A549 (cell line): ENCODE data around the gene ITPRIP.

Experiments used
- CBX8 ChIP-seq: fragments of 200-600 bp; sonication (generic); IDR thresholded peaks from 2 replicates; pipeline ENCODE4 v1.6.1; 2016
- CEBPB ChIP-seq, 2 experiments: fragments of >200 bp in 1 of 2; sonication (Bioruptor Twin) in 1 of 2; formaldehyde crosslinking in 1 of 2; IDR thresholded peaks; 2 replicates each; pipeline ENCODE4 v1.6.1; 2012 to 2016
- EP300 ChIP-seq, 2 experiments: fragments of >200 bp; sonication (Bioruptor Twin); formaldehyde crosslinking; IDR thresholded peaks; 2 replicates in 1 of 2; 3 replicates in 1 of 2; pipeline ENCODE4 v1.6.1; 2016 to 2017
- HDAC2 ChIP-seq: fragments of 200-600 bp; sonication (generic); IDR thresholded peaks from 2 replicates; pipeline ENCODE4 v1.6.1; 2016
- HOXA7 ChIP-seq: fragments of 250-450 bp; sonication (Bioruptor Pico); IDR thresholded peaks from 2 replicates; pipeline ENCODE4 v1.5.0; 2020; ENCODE audit warnings: mild to moderate bottlenecking, moderate library complexity
- HOXB13 ChIP-seq: fragments of 250-450 bp; sonication (Bioruptor Pico); IDR thresholded peaks from 2 replicates; pipeline ENCODE4 v1.5.0; 2020; ENCODE audit warnings: low read depth, mild to moderate bottlenecking, moderate library complexity
- HOXB5 ChIP-seq: fragments of 250-450 bp; sonication (Bioruptor Pico); IDR thresholded peaks from 2 replicates; pipeline ENCODE4 v1.5.0; 2020; ENCODE audit warnings: mild to moderate bottlenecking, moderate library complexity
- POLR2A ChIP-seq: IDR thresholded peaks from 2 replicates; pipeline ENCODE4 v1.6.1; 2012; ENCODE audit warnings: mild to moderate bottlenecking, low read length
- POLR2AphosphoS2 ChIP-seq: conservative IDR thresholded peaks from 2 replicates; pipeline ENCODE4 v1.6.1; 2012; ENCODE audit warnings: low read length, improper control_type of control experiment, inconsistent platforms
- RAD21 ChIP-seq, 2 experiments: fragments of >200 bp in 1 of 2; sonication (Bioruptor Twin) in 1 of 2; formaldehyde crosslinking in 1 of 2; IDR thresholded peaks in 1 of 2; conservative IDR thresholded peaks in 1 of 2; 2 replicates in 1 of 2; 3 replicates in 1 of 2; pipeline ENCODE4 v1.6.1; 2012 to 2018; ENCODE audit warnings: inconsistent platforms in 1 of 2
- RFX5 ChIP-seq: fragments of 450-650 bp; IDR thresholded peaks from 2 replicates; pipeline ENCODE4 v1.7.1; 2014; ENCODE audit warnings: antibody characterized with exemption, mild to moderate bottlenecking, moderate library complexity
- ZFP36 ChIP-seq: fragments of 450-650 bp; IDR thresholded peaks from 2 replicates; pipeline ENCODE4 v1.6.1; 2014; ENCODE audit warnings: borderline replicate concordance; ENCODE audit not compliant: partially characterized antibody
- ZSCAN20 ChIP-seq: fragments of 250-450 bp; sonication (Bioruptor Pico); IDR thresholded peaks from 2 replicates; pipeline ENCODE4 v1.8.0; 2022; ENCODE audit warnings: mild to moderate bottlenecking, moderate library complexity
- TF ChIP-seq, protein P1 (sequence below): fragments of >200 bp; sonication (Bioruptor Twin); formaldehyde crosslinking; IDR thresholded peaks from 3 replicates; pipeline ENCODE4 v1.5.1; 2016

- TF ChIP-seq, protein P1, sequence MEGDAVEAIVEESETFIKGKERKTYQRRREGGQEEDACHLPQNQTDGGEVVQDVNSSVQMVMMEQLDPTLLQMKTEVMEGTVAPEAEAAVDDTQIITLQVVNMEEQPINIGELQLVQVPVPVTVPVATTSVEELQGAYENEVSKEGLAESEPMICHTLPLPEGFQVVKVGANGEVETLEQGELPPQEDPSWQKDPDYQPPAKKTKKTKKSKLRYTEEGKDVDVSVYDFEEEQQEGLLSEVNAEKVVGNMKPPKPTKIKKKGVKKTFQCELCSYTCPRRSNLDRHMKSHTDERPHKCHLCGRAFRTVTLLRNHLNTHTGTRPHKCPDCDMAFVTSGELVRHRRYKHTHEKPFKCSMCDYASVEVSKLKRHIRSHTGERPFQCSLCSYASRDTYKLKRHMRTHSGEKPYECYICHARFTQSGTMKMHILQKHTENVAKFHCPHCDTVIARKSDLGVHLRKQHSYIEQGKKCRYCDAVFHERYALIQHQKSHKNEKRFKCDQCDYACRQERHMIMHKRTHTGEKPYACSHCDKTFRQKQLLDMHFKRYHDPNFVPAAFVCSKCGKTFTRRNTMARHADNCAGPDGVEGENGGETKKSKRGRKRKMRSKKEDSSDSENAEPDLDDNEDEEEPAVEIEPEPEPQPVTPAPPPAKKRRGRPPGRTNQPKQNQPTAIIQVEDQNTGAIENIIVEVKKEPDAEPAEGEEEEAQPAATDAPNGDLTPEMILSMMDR, result no peak
- TF ChIP-seq POLR2A (no peak), ZSCAN20 (CRISPR knock-in tag) (no peak), RAD21 (conservative IDR thresholded peaks at IDR 0.05 in 1 of 2, IDR thresholded peaks at IDR 0.05 in 1 of 2) (no peak), EP300 (IDR thresholded peaks at IDR 0.05) (no peak), CEBPB (IDR thresholded peaks at IDR 0.05) (no peak), HDAC2 (no peak), ZFP36 (no peak), HOXB13 (CRISPR knock-in tag) (no peak), HOXB5 (no peak), RFX5 (no peak), POLR2AphosphoS2 (no peak), CBX8 (no peak), HOXA7 (CRISPR knock-in tag) (no peak)
These were observed 1.9 kb upstream of the ITPRIP start for GRCh38 chr10:104340111-104340526.
